Activated CD4-positive, alpha-beta T cell treated with anti-CD3 and anti-CD28 coated beads, Interleukin-2, Interleukin-6, amounts not matched to agents 100 ng/mL and 50 ng/mL, durations not matched to agents 16 hours and 8 hours (primary cell): ENCODE results near the gene USP30.

Experiments used
- DNase-seq: peaks from one replicate; pipeline ENCODE4 v3.0.0-alpha.2; 2020

Gene USP30

DNA sequence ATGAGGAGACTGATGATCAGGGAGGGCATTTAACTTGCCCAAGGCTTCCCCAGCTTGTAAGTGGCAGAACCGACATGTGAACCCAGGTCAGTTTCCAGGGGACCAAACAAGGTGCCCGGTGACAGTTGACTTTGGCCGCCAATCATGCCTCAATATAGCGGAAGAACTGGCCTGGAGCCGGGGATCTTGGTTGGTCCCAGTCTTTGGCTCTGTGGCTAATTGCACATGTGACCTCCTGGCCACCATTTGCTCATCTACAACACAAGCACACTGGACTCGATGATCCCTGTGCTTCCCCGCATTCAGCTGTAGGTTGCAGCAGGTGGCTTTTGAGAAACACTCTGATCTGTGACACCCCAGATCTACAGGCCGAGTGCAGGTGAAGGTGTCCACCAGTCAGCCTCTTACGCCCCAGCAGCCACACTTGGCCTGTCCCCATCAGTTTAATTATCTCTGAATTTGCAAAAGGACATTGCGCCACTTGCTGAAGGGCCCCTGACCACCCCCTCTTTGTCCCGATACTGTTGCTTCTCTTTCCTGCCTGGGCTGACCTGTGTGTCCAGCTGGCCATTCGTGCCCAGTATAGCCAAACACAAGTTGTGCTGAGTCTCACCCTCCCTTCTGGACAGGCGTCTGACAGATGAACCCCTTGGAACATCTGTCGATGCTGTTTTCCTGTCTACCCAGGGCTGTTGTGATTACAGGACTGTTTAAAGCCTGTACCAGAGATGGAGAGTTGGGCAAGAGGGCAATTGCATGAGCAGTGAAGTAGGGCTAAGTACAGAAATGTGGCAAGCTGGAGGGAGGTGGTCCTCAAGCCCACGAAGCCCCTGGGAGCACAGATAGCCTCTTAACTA, 78.1 kb downstream of the USP30 start:
- no peak for DNase-seq

DNA sequence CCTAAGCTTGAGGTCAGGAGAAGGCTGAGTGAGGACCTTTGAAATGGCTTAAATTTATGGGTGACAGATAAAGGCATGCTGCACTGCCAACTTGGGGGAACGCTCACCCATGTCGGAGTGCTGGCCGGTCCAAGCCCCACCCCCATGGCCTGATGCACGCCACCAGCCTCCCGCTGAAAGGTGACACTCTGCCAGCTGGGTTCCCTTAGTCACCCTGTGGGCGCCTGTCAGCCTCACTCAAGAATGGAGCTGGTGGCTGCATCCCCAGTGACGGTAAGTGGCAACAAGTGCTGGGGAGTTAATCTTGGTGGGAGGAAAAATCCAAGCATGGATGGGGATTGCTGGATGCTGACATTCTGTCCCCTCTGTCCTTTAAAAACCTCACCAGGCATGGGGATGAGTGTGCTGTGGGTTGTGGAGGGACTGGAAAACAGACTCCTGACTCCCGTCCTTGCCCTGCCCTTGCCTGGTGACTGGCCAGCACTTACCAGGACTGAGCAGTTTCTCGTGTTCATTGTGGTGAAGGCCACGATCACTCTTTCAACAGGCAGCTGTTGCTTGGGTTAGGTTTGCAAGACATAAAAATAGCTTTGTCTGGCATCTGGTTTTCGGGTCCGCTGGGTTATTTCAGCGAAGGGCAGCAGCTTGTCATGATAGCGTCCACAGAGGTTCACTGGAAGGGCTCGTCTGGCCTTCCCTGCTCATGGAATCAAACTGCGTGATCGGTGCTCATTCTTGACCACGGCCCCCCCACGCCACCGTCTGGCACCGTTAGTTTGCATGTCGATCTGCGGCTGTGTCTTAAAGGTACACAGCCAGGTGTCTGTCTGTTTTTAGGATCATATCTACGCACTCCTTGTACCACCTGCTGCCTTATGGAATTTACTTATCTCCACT, 79.0 kb downstream of the USP30 start:
- DNase-seq, result no peak

DNA sequence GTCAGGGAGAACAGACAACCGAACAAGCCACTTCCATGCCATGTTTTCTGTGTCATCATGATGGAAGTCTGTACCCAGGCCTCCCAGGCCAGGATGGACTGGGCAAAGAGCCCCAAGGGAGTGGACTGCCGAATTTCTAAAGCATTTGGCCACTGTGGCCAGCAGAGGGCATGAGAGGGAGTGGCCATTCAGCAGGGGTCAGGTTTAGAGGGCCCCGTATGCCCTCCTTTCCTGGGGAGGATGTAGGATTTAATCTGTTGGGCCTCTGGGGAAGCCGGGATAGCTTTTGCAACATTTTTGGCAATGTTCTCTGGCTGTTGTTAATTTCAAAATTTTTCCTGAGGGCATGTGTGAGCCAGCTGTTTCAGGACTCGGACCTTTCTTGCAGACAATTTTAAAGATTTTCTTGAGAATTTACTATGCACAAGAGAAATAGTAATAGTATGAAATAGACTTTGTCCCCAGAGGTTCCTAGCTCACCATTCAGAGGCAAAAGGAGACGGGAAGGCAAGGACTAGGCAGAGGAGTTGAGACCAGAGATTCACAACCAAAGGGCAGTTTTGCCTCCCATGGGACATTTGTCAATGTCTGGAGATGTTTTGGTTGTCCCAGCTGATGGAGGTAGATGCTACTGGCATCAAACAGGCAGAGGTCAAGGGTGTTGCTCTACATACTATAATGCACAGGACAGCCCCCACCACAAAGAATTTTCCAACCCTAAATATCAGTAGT, 82.0 kb downstream of the USP30 start:
- no peak for DNase-seq

DNA sequence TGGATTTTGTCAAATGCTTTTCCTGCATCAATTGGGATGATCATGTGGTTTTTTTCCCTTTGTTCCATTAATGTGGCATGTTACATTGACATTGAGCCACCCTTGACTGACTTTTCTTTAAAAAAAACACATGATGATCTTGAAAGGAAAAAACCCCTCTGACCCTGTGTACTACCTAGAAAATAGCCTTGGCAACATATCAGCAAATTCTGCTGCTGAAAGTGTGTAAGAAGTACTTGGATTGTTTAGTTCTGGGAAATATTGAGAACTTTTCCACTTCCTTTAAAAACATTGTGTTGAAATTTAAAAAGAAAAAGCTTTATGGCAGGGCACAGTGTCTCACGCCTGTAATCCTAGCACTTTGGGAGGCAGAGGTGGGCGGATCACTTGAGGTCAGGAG, 84.7 kb downstream of the USP30 start:
- DNase-seq, result no peak
